GM12801 (cell line): ENCODE measurements around the gene MAP3K10.

Source experiments
- TF ChIP-seq, protein P1 (sequence below): IDR thresholded peaks from one replicate; pipeline ENCODE4 v1.5.1; 2011; ENCODE audit warnings: control low read depth; ENCODE audit not compliant: insufficient read length; ENCODE audit errors: extremely low read depth

Gene MAP3K10

DNA sequence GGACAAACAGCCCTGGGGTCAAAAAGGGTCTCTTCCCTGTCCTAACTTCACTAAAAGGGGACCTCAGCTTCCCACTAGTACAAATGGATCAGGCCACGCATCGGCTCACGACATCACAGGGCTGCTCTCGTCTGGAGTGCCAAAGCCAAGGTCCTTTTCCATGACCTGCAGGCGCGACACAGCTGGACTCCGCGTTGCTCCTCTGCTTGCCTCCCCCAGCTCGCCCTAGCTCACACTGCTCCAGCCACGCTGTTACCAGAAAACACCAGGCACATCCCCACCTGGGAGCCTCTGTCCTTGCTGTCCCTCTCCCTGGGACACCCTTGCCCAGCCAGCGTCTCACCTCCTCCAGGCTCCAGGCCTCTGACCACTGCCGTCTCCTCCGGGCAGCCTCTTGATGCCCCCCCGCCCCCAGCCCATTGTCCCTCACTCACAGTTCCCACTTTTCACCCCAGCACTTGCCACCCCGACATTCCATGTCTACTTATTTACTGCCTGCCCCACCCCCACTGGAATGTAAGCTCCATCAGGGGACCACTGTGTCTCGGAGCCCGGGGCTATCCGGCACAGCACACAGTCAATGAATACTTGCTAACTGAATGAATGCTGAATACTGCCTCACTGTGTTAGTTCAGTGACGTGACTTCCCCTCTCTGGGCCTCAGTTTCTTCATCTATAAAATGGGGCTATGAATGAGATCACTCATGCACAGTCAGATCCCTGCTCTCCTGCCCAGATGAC, 73.3 kb downstream of the MAP3K10 start:
- TF ChIP-seq, protein P1, sequence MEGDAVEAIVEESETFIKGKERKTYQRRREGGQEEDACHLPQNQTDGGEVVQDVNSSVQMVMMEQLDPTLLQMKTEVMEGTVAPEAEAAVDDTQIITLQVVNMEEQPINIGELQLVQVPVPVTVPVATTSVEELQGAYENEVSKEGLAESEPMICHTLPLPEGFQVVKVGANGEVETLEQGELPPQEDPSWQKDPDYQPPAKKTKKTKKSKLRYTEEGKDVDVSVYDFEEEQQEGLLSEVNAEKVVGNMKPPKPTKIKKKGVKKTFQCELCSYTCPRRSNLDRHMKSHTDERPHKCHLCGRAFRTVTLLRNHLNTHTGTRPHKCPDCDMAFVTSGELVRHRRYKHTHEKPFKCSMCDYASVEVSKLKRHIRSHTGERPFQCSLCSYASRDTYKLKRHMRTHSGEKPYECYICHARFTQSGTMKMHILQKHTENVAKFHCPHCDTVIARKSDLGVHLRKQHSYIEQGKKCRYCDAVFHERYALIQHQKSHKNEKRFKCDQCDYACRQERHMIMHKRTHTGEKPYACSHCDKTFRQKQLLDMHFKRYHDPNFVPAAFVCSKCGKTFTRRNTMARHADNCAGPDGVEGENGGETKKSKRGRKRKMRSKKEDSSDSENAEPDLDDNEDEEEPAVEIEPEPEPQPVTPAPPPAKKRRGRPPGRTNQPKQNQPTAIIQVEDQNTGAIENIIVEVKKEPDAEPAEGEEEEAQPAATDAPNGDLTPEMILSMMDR, result no peak
